DND-41 (cell line): Measurements from ENCODE around the gene SMARCC1.

Experiments
- ATAC-seq: fragments of 200-7000 bp; cut with Tn5 transposase; 3 replicates; pipeline ENCODE4 v1.9.1; 2021; ENCODE audit warnings: low read depth; ENCODE audit not compliant: insufficient read depth
- DNase-seq: peaks from one replicate; pipeline ENCODE4 v3.0.0-alpha.2; 2020
- H2AFZ ChIP-seq: 2 replicates; pipeline ENCODE4 v1.6.0; 2012; ENCODE audit warnings: low read depth, low read length
- H3K27ac ChIP-seq: 2 replicates; pipeline ENCODE4 v1.5.1; 2012; ENCODE audit warnings: low read length, inconsistent platforms
- H3K27me3 ChIP-seq: fragments of 200-600 bp; sonication (generic); 2 replicates; pipeline ENCODE4 v1.6.0; 2012; ENCODE audit warnings: low read length, mild to moderate bottlenecking, inconsistent platforms; ENCODE audit not compliant: insufficient read depth, poor library complexity
- H3K36me3 ChIP-seq: 2 replicates; pipeline ENCODE4 v1.5.1; 2012; ENCODE audit warnings: low read length, inconsistent platforms; ENCODE audit not compliant: insufficient read depth
- H3K4me1 ChIP-seq: 2 replicates; pipeline ENCODE4 v1.5.1; 2012; ENCODE audit warnings: mild to moderate bottlenecking, low read length; ENCODE audit not compliant: insufficient read depth
- H3K4me2 ChIP-seq: 2 replicates; pipeline ENCODE4 v1.6.0; 2012; ENCODE audit warnings: mild to moderate bottlenecking, moderate library complexity, low read length, inconsistent platforms; ENCODE audit not compliant: insufficient read depth
- H3K4me3 ChIP-seq, 2 experiments: fragments of 200-600 bp in 1 of 2; shearing (Covaris generic) in 1 of 2; 2 replicates each; pipeline ENCODE4 v1.5.1; 2012 to 2016; ENCODE audit warnings: inconsistent platforms in 2 of 2, low read length in 2 of 2, mild to moderate bottlenecking in 2 of 2, low read depth in 1 of 2, moderate library complexity in 1 of 2
- H3K79me2 ChIP-seq: 2 replicates; pipeline ENCODE4 v1.6.0; 2012; ENCODE audit warnings: low read length, inconsistent platforms; ENCODE audit not compliant: insufficient read depth
- H3K9ac ChIP-seq: 2 replicates; pipeline ENCODE4 v1.6.0; 2012; ENCODE audit warnings: low read depth, mild to moderate bottlenecking, inconsistent platforms, low read length, moderate library complexity
- H3K9me3 ChIP-seq: 2 replicates; pipeline ENCODE4 v1.5.1; 2012; ENCODE audit warnings: low read length, moderate library complexity, mild to moderate bottlenecking, inconsistent platforms; ENCODE audit not compliant: insufficient read depth, severe bottlenecking
- H4K20me1 ChIP-seq: 2 replicates; pipeline ENCODE4 v1.6.0; 2012; ENCODE audit warnings: low read length; ENCODE audit not compliant: insufficient read depth
- CTCF ChIP-seq: IDR thresholded peaks from 2 replicates; pipeline ENCODE4 v1.5.1; 2012; ENCODE audit warnings: borderline replicate concordance, low read length, moderate library complexity, mild to moderate bottlenecking; ENCODE audit not compliant: poor library complexity, severe bottlenecking; ENCODE audit errors: extremely low read depth
- EZH2 ChIP-seq: IDR thresholded peaks from 3 replicates; pipeline ENCODE4 v1.6.1; 2012; ENCODE audit warnings: borderline replicate concordance, low read depth, mild to moderate bottlenecking, moderate library complexity, low read length, inconsistent platforms; ENCODE audit not compliant: severe bottlenecking

SMARCC1 gene

GRCh38 chr3:47542471-47543173 lies 239.1 kb downstream of the SMARCC1 start:
- Histone ChIP-seq H3K27me3 (no peaks in the 10 kb centered on the region), H3K79me2 (no peaks in the 10 kb centered on the region), H4K20me1 (no peaks in the 10 kb centered on the region), H2AFZ (no peak overlapping the region), H3K27ac (no peak overlapping the region), H3K4me1 (no peaks in the 10 kb centered on the region), H3K9ac (no peak overlapping the region), H3K36me3 (no peaks in the 10 kb centered on the region), H3K4me3 (no peak overlapping the region), H3K9me3 (no peaks in the 10 kb centered on the region), H3K4me2 (no peak overlapping the region)
- no peak for DNase-seq
- no peak for ATAC-seq
- no peak for TF ChIP-seq EZH2
- no peak for TF ChIP-seq CTCF

GRCh38 chr3:47541583-47542108 lies 240.0 kb downstream of the SMARCC1 start:
- Histone ChIP-seq H3K9ac (no peak overlapping the region), H3K9me3 (no peaks in the 10 kb centered on the region), H3K4me2 (no peak overlapping the region), H2AFZ (no peak overlapping the region), H3K4me3 (no peak overlapping the region), H3K27me3 (no peaks in the 10 kb centered on the region), H4K20me1 (no peaks in the 10 kb centered on the region), H3K36me3 (no peaks in the 10 kb centered on the region), H3K79me2 (no peaks in the 10 kb centered on the region), H3K27ac (no peak overlapping the region), H3K4me1 (no peaks in the 10 kb centered on the region)
- TF ChIP-seq CTCF, result no peak
- TF ChIP-seq EZH2, result no peak
- ATAC-seq, result no peak
- DNase-seq, result no peak

GRCh38 chr3:47540281-47540680 lies 241.4 kb downstream of the SMARCC1 start:
- Histone ChIP-seq H3K4me3 (no peak overlapping the region), H3K9me3 (no peaks in the 10 kb centered on the region), H3K4me2 (no peak overlapping the region), H3K27me3 (no peaks in the 10 kb centered on the region), H3K36me3 (no peaks in the 10 kb centered on the region), H3K79me2 (no peaks in the 10 kb centered on the region), H3K4me1 (no peaks in the 10 kb centered on the region), H3K27ac (no peak overlapping the region), H3K9ac (no peak overlapping the region), H4K20me1 (no peaks in the 10 kb centered on the region), H2AFZ (no peak overlapping the region)
- ATAC-seq, result no peak
- no peak for DNase-seq
- TF ChIP-seq CTCF, result no peak
- no peak for TF ChIP-seq EZH2

GRCh38 chr3:47536967-47537366 lies 244.7 kb downstream of the SMARCC1 start:
- no peaks in the 10 kb centered on the region for H3K79me2 ChIP-seq
- TF ChIP-seq CTCF (no peak), EZH2 (no peak)
- H3K4me1 ChIP-seq, result no peaks in the 10 kb centered on the region
- no peak overlapping the region for H3K9ac ChIP-seq
- no peak overlapping the region for H3K4me3 ChIP-seq
- DNase-seq, result no peak
- no peak overlapping the region for H2AFZ ChIP-seq
- H3K9me3 ChIP-seq, result no peaks in the 10 kb centered on the region
- H3K27ac ChIP-seq, result no peak overlapping the region
- no peak for ATAC-seq
- H4K20me1 ChIP-seq, result no peaks in the 10 kb centered on the region
- no peak overlapping the region for H3K4me2 ChIP-seq
- H3K27me3 ChIP-seq, result no peaks in the 10 kb centered on the region
- no peaks in the 10 kb centered on the region for H3K36me3 ChIP-seq
